A549 treated with CpdA at 1 μM for 4 hours (cell line): ENCODE results near the gene ITGAV. TPM values are rescaled to one million over a fixed set of nuclear protein-coding genes. Genes with fewer than 3 reads are reported as not detected.

Experiments
- total RNA-seq: library from RNA; stranded (reverse); fragments of 200-300 nt; extraction: Qiagen RNA extraction; gene quantifications from 5 replicates; pipeline ENCODE4 v1.2.3, GENCODE V29; 2022; ENCODE audit warnings: low read depth

The ITGAV gene
- 52.8 to 97.5 TPM (median 78.3 TPM) in 5 replicates for total RNA-seq

GRCh38 chr2:186589612-186590349 is at the start of gene ITGAV:
ITGAV (plus strand) TSS chr2:186590056; CDS start chr2:186590339, 283 bp downstream.

Other genes with a start within 250 kb of the ITGAV start
- 83.7 to 111 TPM (median 87.9 TPM) in 5 replicates for gene ZC3H15, start 103.8 kb upstream of the ITGAV start, total RNA-seq
- 1.7 to 3.1 TPM (median 2.2 TPM) in 5 replicates for gene FAM171B, start 104.0 kb downstream of the ITGAV start, total RNA-seq